Tibial nerve (tissue), 3 donors: Measurements from ENCODE around the gene NCK2.

Experiments used
- CTCF ChIP-seq, 5 experiments: fragments of 200-600 bp in 3 of 5; fragments of 450-650 bp in 2 of 5; sonication (generic) in 3 of 5; IDR thresholded peaks; one replicate each; pipeline ENCODE4 v1.5.1; 2016 to 2019; ENCODE audit warnings: antibody characterized with exemption in 5 of 5, mild to moderate bottlenecking in 3 of 5, moderate library complexity in 2 of 5
- POLR2A ChIP-seq, 2 donors: fragments of 450-650 bp; IDR thresholded peaks; one replicate each; pipeline ENCODE4 v1.6.1; 2017; ENCODE audit warnings: antibody characterized with exemption in 2 of 2, mild to moderate bottlenecking in 2 of 2, moderate library complexity in 2 of 2

- TF ChIP-seq CTCF (IDR thresholded peaks at IDR 0.05) (peak in 1 of 5 experiments; percentile 13), POLR2A (IDR thresholded peaks at IDR 0.05) (no peak)
Measured at GRCh38 chr2:105812180-105813044, 67.7 kb downstream of the NCK2 start.
